HEK293T (cell line): ENCODE data around the gene HAUS3.

ENCODE experiments used
- CTBP1 ChIP-seq: fragments of 450-650 bp; IDR thresholded peaks from 2 replicates; pipeline ENCODE4 v1.6.1; 2016; ENCODE audit warnings: borderline replicate concordance
- FOXM1 ChIP-seq: fragments of 450-650 bp; IDR thresholded peaks from 2 replicates; pipeline ENCODE4 v1.6.1; 2017; ENCODE audit warnings: mild to moderate bottlenecking, borderline replicate concordance
- HDGF ChIP-seq: fragments of 450-650 bp; IDR thresholded peaks from 2 replicates; pipeline ENCODE4 v1.6.1; 2017; ENCODE audit warnings: antibody characterized with exemption, borderline replicate concordance

GRCh38 chr4:2186133-2186864 is 55.6 kb downstream of the HAUS3 start:
- TF ChIP-seq CTBP1 (no peak), HDGF (no peak), FOXM1 (no peak)
